Lower leg skin (tissue), 3 donors: Measurements from ENCODE around the gene UFSP2.

Experiments
- CTCF ChIP-seq, 3 donors: fragments of 450-650 bp; IDR thresholded peaks; one replicate each; pipeline ENCODE4 v1.5.1; 2016; ENCODE audit warnings: antibody characterized with exemption in 3 of 3, mild to moderate bottlenecking in 3 of 3, moderate library complexity in 2 of 3
- POLR2A ChIP-seq, 2 donors: fragments of 450-650 bp; IDR thresholded peaks; one replicate each; pipeline ENCODE4 v1.6.1; 2016 to 2017; ENCODE audit warnings: antibody characterized with exemption in 2 of 2, mild to moderate bottlenecking in 1 of 2, moderate library complexity in 1 of 2

- no peak for TF ChIP-seq CTCF (IDR thresholded peaks at IDR 0.05)
- no peak for TF ChIP-seq POLR2A (IDR thresholded peaks at IDR 0.05)
Observed at GRCh38 chr4:185467991-185468390, 42.2 kb upstream of the UFSP2 start.
